Embryonic facial prominence (tissue), 1 donor: Measurements from ENCODE around the gene LPIN1.

ENCODE experiments used
- DNase-seq: peaks from one replicate; pipeline ENCODE4 v3.0.0-alpha.2; 2016; ENCODE audit errors: extremely low spot score

LPIN1 gene, protein sequence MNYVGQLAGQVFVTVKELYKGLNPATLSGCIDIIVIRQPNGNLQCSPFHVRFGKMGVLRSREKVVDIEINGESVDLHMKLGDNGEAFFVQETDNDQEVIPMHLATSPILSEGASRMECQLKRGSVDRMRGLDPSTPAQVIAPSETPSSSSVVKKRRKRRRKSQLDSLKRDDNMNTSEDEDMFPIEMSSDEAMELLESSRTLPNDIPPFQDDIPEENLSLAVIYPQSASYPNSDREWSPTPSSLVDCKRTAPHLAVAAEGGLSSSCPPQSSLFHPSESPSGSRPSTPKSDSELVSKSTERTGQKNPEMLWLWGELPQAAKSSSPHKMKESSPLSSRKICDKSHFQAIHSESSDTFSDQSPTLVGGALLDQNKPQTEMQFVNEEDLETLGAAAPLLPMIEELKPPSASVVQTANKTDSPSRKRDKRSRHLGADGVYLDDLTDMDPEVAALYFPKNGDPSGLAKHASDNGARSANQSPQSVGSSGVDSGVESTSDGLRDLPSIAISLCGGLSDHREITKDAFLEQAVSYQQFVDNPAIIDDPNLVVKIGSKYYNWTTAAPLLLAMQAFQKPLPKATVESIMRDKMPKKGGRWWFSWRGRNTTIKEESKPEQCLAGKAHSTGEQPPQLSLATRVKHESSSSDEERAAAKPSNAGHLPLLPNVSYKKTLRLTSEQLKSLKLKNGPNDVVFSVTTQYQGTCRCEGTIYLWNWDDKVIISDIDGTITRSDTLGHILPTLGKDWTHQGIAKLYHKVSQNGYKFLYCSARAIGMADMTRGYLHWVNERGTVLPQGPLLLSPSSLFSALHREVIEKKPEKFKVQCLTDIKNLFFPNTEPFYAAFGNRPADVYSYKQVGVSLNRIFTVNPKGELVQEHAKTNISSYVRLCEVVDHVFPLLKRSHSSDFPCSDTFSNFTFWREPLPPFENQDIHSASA

GRCh38 chr2:11746376-11746806, at the start of gene LPIN1:
LPIN1 (plus strand) TSS chr2:11746632; CDS start chr2:11765542, 18,910 bp downstream.
- DNase-seq = peak; percentile 61

DNA sequence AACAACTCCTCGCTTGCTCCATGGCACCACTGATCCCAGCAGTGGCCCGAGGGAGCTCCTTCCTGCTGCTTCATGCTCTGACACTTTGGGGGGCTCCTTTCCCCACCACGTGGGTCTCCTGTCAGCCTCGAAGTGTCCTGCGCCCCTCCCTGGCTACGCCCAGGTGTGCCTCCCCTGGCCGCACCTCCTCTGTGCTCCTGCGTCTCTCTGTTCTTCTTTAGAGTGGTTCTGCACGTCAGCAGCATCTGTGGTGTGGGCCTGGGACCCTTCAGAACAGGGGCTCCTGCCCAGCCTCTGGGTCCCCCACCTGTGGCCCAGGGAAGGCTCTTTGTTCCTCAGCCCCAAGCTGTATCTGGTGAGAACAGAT, 49.7 kb upstream of the LPIN1 start:
- DNase-seq = no peak

GRCh38 chr2:11697103-11697871, 49.1 kb upstream of the LPIN1 start:
- no peak for DNase-seq

- no peak for DNase-seq
Measured at GRCh38 chr2:11698009-11698922, 48.2 kb upstream of the LPIN1 start.

- DNase-seq = no peak
Measured at GRCh38 chr2:11699686-11700670, 46.5 kb upstream of the LPIN1 start.

DNA sequence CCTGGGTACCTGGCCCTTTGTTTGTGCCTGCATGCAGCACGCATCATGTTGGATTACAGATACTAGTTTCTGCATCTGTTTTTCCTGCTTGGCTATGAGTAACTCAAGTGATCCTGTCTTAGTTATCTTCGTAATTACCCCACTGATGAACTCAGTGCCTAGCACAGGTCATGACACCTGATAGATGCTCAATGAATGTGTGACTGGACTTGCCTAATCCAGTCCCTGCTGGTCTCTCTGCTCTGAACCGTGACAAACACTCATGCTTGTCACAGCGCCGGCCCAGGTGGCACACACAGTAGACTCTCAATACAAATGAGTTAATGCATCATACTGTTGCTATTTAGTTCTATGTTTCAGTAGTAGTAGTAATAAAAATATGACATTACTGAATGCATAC, 45.2 kb upstream of the LPIN1 start:
- no peak for DNase-seq

GRCh38 chr2:11701751-11702301, 44.6 kb upstream of the LPIN1 start:
- DNase-seq = no peak

DNA sequence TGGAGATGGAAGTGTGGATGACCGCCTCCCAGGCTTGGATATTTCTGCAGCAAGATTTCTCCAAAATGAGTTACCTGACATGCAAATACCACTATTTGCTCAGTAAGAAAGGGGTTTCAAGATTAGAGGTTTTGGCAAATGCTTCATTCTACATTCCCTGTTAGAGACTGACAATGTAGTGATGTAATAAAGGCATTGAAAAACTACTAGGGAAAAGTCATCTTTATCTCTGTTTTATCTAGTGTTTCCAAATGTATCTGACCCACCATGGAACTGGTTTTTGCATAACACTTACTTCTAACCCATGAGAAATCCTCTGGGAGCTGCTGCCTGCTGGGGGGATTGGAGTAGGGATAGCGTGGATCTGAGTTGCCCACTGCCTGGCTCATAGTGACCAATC, 43.5 kb upstream of the LPIN1 start:
- DNase-seq = no peak

GRCh38 chr2:11703700-11704099, 42.7 kb upstream of the LPIN1 start:
- DNase-seq = no peak

DNA sequence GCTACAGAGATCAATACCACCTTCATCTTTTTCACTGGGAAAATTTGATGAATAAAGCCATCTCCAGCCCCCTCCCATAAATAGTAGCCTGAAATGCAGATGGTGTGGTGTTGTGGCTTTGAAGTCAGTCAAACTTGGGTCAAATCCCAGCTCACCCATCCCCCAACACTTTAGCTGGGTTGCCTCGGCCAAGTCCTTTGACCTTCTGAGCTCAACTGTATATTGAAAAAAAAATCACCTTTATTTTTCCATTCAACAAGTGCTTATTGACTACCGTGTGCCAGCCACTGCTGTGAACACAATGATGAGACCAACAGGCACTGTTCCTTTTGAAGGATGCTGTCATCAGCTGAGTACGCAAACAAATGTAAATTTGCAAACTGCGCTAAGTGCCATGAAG, 41.4 kb upstream of the LPIN1 start:
- no peak for DNase-seq

GRCh38 chr2:11705711-11706110, 40.7 kb upstream of the LPIN1 start:
- no peak for DNase-seq

DNA sequence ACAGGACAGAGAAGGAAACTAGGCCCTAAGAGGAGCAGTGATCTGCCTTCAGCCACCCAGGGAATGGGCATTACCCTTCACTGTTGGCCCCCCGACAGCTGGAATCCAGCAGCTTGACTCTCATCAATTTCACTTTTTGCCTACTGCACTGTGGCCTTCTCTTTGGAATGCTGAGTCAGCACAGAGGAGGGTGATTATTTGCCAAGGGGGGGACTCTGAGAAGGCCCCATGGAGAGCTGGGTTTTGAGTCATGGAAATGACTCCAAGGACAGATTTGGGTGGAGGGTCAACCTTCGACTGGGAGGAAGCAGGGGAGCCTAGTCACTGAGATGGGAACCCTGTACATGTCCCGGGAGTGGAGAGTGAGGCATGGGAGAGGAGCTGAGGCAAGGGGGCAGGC, 38.3 kb upstream of the LPIN1 start:
- DNase-seq = no peak

DNA sequence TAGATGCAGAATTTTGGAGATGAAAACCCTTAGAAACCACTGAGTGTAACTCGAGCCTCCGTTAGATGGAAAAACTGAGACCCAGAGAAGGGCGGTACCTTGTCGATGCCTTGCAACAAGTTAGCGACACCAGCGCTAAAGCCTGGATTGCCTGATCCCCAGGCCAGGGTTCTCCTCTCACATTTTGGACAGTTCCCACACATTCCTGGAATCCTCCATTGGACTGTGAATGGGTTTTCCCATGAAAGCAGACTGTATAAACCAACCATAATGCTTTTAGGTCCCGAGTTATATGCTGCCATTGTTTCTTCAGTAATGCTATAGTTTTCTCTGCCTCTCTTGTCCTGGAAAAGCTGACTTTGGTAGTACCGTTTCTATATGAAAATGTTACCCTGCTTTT, 37.1 kb upstream of the LPIN1 start:
- no peak for DNase-seq

GRCh38 chr2:11710210-11710609, 36.2 kb upstream of the LPIN1 start:
- DNase-seq = no peak

- no peak for DNase-seq
Measured at GRCh38 chr2:11710632-11711353, 35.6 kb upstream of the LPIN1 start.

- no peak for DNase-seq
Measured at GRCh38 chr2:11711354-11711716, 35.1 kb upstream of the LPIN1 start.

DNA sequence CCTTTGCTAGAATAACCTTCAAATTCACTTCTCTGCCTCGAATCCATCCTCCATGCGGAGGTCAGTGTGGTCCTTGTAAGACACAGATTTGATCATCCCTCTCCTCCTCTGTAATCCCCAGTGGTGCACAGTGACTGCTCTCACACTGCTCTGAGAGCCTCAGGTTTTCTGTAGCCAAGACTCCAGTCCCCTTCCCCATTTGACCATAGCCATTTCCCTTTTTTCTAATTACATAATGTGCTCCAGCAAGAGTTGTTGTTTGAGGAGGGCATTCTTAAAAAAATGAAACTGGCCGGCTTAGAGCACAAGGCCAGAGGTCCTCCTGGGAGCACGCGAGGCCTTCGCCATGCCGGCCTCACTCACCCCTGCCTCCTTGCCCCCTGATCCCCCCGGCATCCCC, 34.7 kb upstream of the LPIN1 start:
- no peak for DNase-seq

GRCh38 chr2:11712866-11713265, 33.6 kb upstream of the LPIN1 start:
- no peak for DNase-seq

DNA sequence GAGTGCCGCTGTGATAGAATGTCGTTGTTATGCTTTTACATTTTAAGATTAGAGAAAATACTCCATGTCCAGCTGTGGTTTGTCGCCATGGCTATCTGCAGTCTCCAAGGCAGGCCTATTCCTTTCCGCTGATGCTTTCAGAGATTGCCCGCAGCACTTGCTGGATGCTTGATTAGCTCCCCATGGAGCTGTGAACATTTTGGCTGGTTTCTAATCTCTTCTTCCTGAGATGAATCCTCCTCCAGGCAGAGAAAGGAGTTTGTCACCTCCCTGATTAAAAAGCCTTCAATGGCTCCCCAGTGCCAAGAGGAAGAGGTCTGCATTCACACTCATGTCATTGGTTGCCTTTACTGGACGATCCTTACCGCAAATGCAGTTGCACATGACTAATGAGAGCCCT, 32.6 kb upstream of the LPIN1 start:
- no peak for DNase-seq
